Trophoblast cell (in vitro differentiated cells and primary cell): ENCODE results near the gene LDAF1.

Experiments used
- DNase-seq, 2 donors: peaks; one replicate each; pipeline ENCODE4 v3.0.0-alpha.2; 2016
- H2AFZ ChIP-seq: 2 replicates; pipeline ENCODE4 v1.6.1; 2013; ENCODE audit warnings: low read length, moderate library complexity, mild to moderate bottlenecking; ENCODE audit not compliant: insufficient read depth, poor library complexity
- H2AK5ac ChIP-seq: 2 replicates; pipeline ENCODE4 v1.6.1; 2013; ENCODE audit warnings: mild to moderate bottlenecking, low read length
- H2BK120ac ChIP-seq: 2 replicates; pipeline ENCODE4 v1.6.1; 2013; ENCODE audit warnings: low read length, mild to moderate bottlenecking, moderate library complexity; ENCODE audit not compliant: insufficient read depth, poor library complexity
- H2BK12ac ChIP-seq: 2 replicates; pipeline ENCODE4 v1.6.1; 2013; ENCODE audit warnings: mild to moderate bottlenecking, low read length, moderate library complexity
- H2BK5ac ChIP-seq: 2 replicates; pipeline ENCODE4 v1.6.1; 2013; ENCODE audit warnings: low read length, low read depth, moderate library complexity, mild to moderate bottlenecking; ENCODE audit not compliant: poor library complexity
- H3K14ac ChIP-seq: 2 replicates; pipeline ENCODE4 v1.6.1; 2013; ENCODE audit warnings: mild to moderate bottlenecking, low read length
- H3K18ac ChIP-seq: 2 replicates; pipeline ENCODE4 v1.6.1; 2013; ENCODE audit warnings: mild to moderate bottlenecking, low read length
- H3K23ac ChIP-seq: 2 replicates; pipeline ENCODE4 v1.6.1; 2013; ENCODE audit warnings: low read length
- H3K27ac ChIP-seq: 2 replicates; pipeline ENCODE4 v1.5.1; 2013; ENCODE audit warnings: low read depth, mild to moderate bottlenecking, inconsistent platforms, low read length, moderate library complexity
- H3K27me3 ChIP-seq: 2 replicates; pipeline ENCODE4 v1.6.1; 2013; ENCODE audit warnings: inconsistent platforms, mild to moderate bottlenecking, low read length, moderate library complexity; ENCODE audit not compliant: insufficient read depth
- H3K36me3 ChIP-seq, 2 experiments: 1 replicate in 1 of 2; 2 replicates in 1 of 2; pipeline ENCODE4 v1.6.1; 2013; ENCODE audit warnings: low read length in 2 of 2, mild to moderate bottlenecking in 2 of 2, moderate library complexity in 1 of 2; ENCODE audit not compliant: insufficient read depth in 2 of 2, control insufficient read depth in 1 of 2
- H3K4ac ChIP-seq: 2 replicates; pipeline ENCODE4 v1.6.1; 2013; ENCODE audit warnings: low read depth, mild to moderate bottlenecking, low read length, moderate library complexity
- H3K4me1 ChIP-seq, 2 experiments: 1 replicate in 1 of 2; 2 replicates in 1 of 2; pipeline ENCODE4 v1.6.1; 2013; ENCODE audit warnings: low read length in 2 of 2, mild to moderate bottlenecking in 2 of 2, moderate library complexity in 1 of 2; ENCODE audit not compliant: insufficient read depth in 2 of 2, control insufficient read depth in 1 of 2
- H3K4me2 ChIP-seq: 2 replicates; pipeline ENCODE4 v1.6.1; 2013; ENCODE audit warnings: inconsistent platforms, mild to moderate bottlenecking, low read length, moderate library complexity
- H3K4me3 ChIP-seq: 2 replicates; pipeline ENCODE4 v1.5.1; 2013; ENCODE audit warnings: mild to moderate bottlenecking, low read depth, low read length, inconsistent platforms
- H3K79me1 ChIP-seq: one replicate; pipeline ENCODE4 v1.6.1; 2013; ENCODE audit warnings: low read length
- H3K79me2 ChIP-seq: 2 replicates; pipeline ENCODE4 v1.6.1; 2013; ENCODE audit warnings: low read length, mild to moderate bottlenecking; ENCODE audit not compliant: control insufficient read depth, insufficient read depth, poor library complexity
- H3K9ac ChIP-seq: 2 replicates; pipeline ENCODE4 v1.6.1; 2013; ENCODE audit warnings: mild to moderate bottlenecking, low read length
- H3K9me3 ChIP-seq: 2 replicates; pipeline ENCODE4 v1.6.1; 2013; ENCODE audit warnings: low read depth, mild to moderate bottlenecking, control low read depth, inconsistent platforms, low read length; ENCODE audit not compliant: insufficient read depth
- H4K12ac ChIP-seq: 2 replicates; pipeline ENCODE4 v1.6.1; 2013; ENCODE audit warnings: low read depth, mild to moderate bottlenecking, low read length, moderate library complexity
- H4K8ac ChIP-seq: 2 replicates; pipeline ENCODE4 v1.6.1; 2013; ENCODE audit warnings: low read depth, mild to moderate bottlenecking, low read length, moderate library complexity
- H4K91ac ChIP-seq: one replicate; pipeline ENCODE4 v1.6.1; 2013; ENCODE audit warnings: low read depth, mild to moderate bottlenecking, low read length, moderate library complexity
- WGBS: extraction: QIAGEN DNeasy Blood & Tissue Kit; methylation state at CpG from one replicate; pipeline ENCODE4 v1.1.7; 2013; ENCODE audit warnings: missing lambda C conversion rate; ENCODE audit not compliant: insufficient read length, insufficient coverage; ENCODE audit errors: extremely low coverage; 5-methylcytosine and 5-hydroxymethylcytosine counted together

Gene LDAF1

DNA sequence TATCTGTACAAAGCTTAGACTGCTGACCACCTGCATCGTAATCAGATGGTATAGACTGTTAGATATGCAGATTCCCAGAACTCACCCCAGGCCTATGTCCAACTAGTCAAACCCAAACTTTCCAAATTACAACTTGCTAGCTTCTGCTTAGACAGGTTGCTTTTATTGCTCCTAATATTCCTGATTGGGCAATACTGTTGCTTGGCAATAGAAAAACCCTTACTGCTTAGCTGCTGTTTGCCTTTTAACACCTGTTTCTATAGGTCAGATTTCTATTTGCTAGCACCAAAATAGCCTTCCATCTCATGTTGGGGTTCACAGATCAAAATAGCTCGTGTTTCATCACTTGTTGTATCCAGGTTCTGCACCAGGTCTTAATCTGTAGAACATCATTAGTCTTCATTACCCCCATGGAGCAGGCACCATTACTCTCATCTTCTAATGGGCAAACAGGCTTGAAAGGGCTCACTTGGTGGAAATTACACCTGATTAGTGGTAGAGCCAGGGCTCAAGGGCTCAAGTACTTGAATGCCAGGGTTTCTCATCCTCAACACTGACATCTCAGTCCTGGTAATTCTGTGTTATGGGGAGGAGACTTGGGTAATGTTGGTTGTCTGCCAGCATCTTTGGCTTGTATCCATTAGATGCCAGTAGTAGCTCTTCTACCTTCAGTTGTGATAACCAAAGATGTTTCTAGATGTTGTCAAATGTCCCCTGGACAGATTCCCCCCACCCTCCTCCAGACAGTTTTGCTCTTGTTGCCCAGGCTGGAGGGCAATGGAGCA lies 50.2 kb downstream of the LDAF1 start:
- Histone ChIP-seq H3K79me2 (no peaks in the 10 kb centered on the region), H3K4me2 (no peak overlapping the region), H4K8ac (no peak overlapping the region), H3K27me3 (no peaks in the 10 kb centered on the region), H3K9ac (no peak overlapping the region), H3K23ac (no peak overlapping the region), H3K9me3 (no peaks in the 10 kb centered on the region), H3K4me3 (no peak overlapping the region), H2AK5ac (no peak overlapping the region), H2BK12ac (no peak overlapping the region), H4K91ac (no peak overlapping the region), H3K4ac (no peak overlapping the region), H3K79me1 (no peaks in the 10 kb centered on the region), H3K27ac (no peak overlapping the region), H3K14ac (no peak overlapping the region), H3K4me1 (peaks cover 4 to 6% of the 10 kb centered on the region in 2 experiments), H2BK5ac (no peak overlapping the region), H4K12ac (no peak overlapping the region), H3K18ac (no peak overlapping the region), H2AFZ (no peak overlapping the region), H2BK120ac (no peak overlapping the region), H3K36me3 (no peaks in the 10 kb centered on the region)
- WGBS = no CpG with 5 or more reads among the region's 2 CpGs
- DNase-seq = no peak

GRCh38 chr16:21211486-21211885 lies 53.0 kb downstream of the LDAF1 start, which contains the start of gene ZP2:
Gene ZP2, minus strand, starts transcription at chr16:21211574. Its CDS starts 27 bp downstream, at chr16:21211547.
- Histone ChIP-seq H3K23ac (no peak within 1 kb of the TSS), H3K4me3 (no peak within 1 kb of the TSS), H3K9ac (no peak within 1 kb of the TSS), H2BK5ac (no peak within 1 kb of the TSS), H3K27ac (no peak within 1 kb of the TSS), H4K91ac (no peak within 1 kb of the TSS), H3K18ac (no peak within 1 kb of the TSS), H3K14ac (no peak within 1 kb of the TSS), H3K36me3 (no peaks in the 10 kb centered on the region), H3K79me1 (no peaks in the 10 kb centered on the region), H3K9me3 (no peaks in the 10 kb centered on the region), H4K12ac (no peak within 1 kb of the TSS), H3K4me1 (no peaks in the 10 kb centered on the region), H4K8ac (no peak within 1 kb of the TSS), H2AK5ac (no peak within 1 kb of the TSS), H3K79me2 (no peaks in the 10 kb centered on the region), H3K27me3 (no peaks in the 10 kb centered on the region), H2BK120ac (no peak within 1 kb of the TSS), H2BK12ac (no peak within 1 kb of the TSS), H3K4me2 (no peak within 1 kb of the TSS), H2AFZ (no peak within 1 kb of the TSS), H3K4ac (no peak within 1 kb of the TSS)
- no CpG with 5 or more reads among the region's 5 CpGs for WGBS
- no peak for DNase-seq

DNA sequence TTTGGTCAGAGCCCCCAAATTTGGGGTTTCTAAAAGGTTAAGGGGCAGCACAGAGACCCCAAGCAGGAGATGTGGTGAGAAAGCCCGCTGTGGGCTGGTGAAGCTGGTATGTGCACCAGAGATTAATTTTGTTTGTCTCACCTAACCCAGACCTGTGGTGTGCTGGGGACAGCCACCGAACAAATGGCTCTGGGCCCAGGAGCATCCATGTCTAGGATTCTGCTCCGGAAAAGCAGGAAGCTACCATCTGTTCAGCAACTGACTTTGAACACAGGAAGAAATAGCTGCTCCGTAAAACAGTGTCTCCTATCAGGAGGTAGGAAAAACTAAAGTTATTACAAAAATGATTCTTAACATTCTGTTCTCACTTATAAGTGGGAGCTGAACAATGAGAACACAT lies 55.6 kb downstream of the LDAF1 start:
- H2BK5ac ChIP-seq = no peak overlapping the region
- H3K14ac ChIP-seq = no peak overlapping the region
- no peaks in the 10 kb centered on the region for H3K27me3 ChIP-seq
- no peaks in the 10 kb centered on the region for H3K79me2 ChIP-seq
- no peak overlapping the region for H3K27ac ChIP-seq
- no peaks in the 10 kb centered on the region for H3K9me3 ChIP-seq
- no peaks in the 10 kb centered on the region for H3K36me3 ChIP-seq
- H3K18ac ChIP-seq = no peak overlapping the region
- H3K79me1 ChIP-seq = no peaks in the 10 kb centered on the region
- DNase-seq = no peak
- H3K9ac ChIP-seq = no peak overlapping the region
- H2BK120ac ChIP-seq = no peak overlapping the region
- H2AK5ac ChIP-seq = no peak overlapping the region
- no peak overlapping the region for H4K8ac ChIP-seq
- H3K4me3 ChIP-seq = no peak overlapping the region
- H2AFZ ChIP-seq = no peak overlapping the region
- no peak overlapping the region for H4K91ac ChIP-seq
- no peak overlapping the region for H3K4ac ChIP-seq
- no peak overlapping the region for H2BK12ac ChIP-seq
- H3K4me2 ChIP-seq = no peak overlapping the region
- H3K23ac ChIP-seq = no peak overlapping the region
- no peak overlapping the region for H4K12ac ChIP-seq
- WGBS = no CpG with 5 or more reads among the region's 4 CpGs
- H3K4me1 ChIP-seq = no peaks in the 10 kb centered on the region

GRCh38 chr16:21217121-21217520 lies 58.6 kb downstream of the LDAF1 start:
- Histone ChIP-seq H2AK5ac (no peak overlapping the region), H2BK120ac (no peak overlapping the region), H3K23ac (no peak overlapping the region), H3K27ac (no peak overlapping the region), H4K91ac (no peak overlapping the region), H3K18ac (no peak overlapping the region), H2AFZ (no peak overlapping the region), H4K12ac (no peak overlapping the region), H3K14ac (no peak overlapping the region), H3K4me2 (no peak overlapping the region), H3K9ac (no peak overlapping the region), H3K79me2 (no peaks in the 10 kb centered on the region), H3K79me1 (no peaks in the 10 kb centered on the region), H3K4ac (no peak overlapping the region), H3K27me3 (no peaks in the 10 kb centered on the region), H4K8ac (no peak overlapping the region), H3K4me1 (peaks cover 0 to 3% of the 10 kb centered on the region in 2 experiments), H3K4me3 (no peak overlapping the region), H2BK12ac (no peak overlapping the region), H3K9me3 (no peaks in the 10 kb centered on the region), H3K36me3 (no peaks in the 10 kb centered on the region), H2BK5ac (no peak overlapping the region)
- no peak for DNase-seq
- no CpG with 5 or more reads among the region's 2 CpGs for WGBS
